Testis (tissue), 3 donors: Measurements from ENCODE around the gene KIF26A. TPM values are rescaled to one million over a fixed set of nuclear protein-coding genes. Genes with fewer than 3 reads are reported as not detected.

Source experiments
- DNase-seq: peaks from one replicate; pipeline ENCODE4 v3.0.0-alpha.2; 2019
- H3K27ac ChIP-seq, 2 donors: fragments of 200-600 bp; sonication (generic); one replicate each; pipeline ENCODE4 v1.5.1; 2019
- H3K27me3 ChIP-seq: fragments of 200-600 bp; sonication (generic); one replicate; pipeline ENCODE4 v1.5.1; 2019
- H3K36me3 ChIP-seq: fragments of 200-600 bp; sonication (generic); one replicate; pipeline ENCODE4 v1.5.1; 2017; ENCODE audit warnings: low read depth; ENCODE audit errors: missing control alignments
- H3K4me1 ChIP-seq: fragments of 200-600 bp; sonication (generic); one replicate; pipeline ENCODE4 v1.5.1; 2019
- H3K4me3 ChIP-seq, 2 donors: fragments of 200-600 bp; sonication (generic); one replicate each; pipeline ENCODE4 v1.5.1; 2017 to 2019
- H3K9me3 ChIP-seq: fragments of 200-600 bp; sonication (generic); one replicate; pipeline ENCODE4 v1.5.1; 2017
- POLR2A ChIP-seq: fragments of 450-650 bp; IDR thresholded peaks from one replicate; pipeline ENCODE4 v1.6.1; 2017; ENCODE audit warnings: antibody characterized with exemption, mild to moderate bottlenecking, moderate library complexity
- WGBS, 2 donors: methylation state at CpG; one replicate each; pipeline ENCODE4 v1.1.5; 2018; 5-methylcytosine and 5-hydroxymethylcytosine counted together
- intact Hi-C: fragments of 100-400 bp; cut with DNase I; formaldehyde crosslinking; loops from one replicate; pipeline ENCODE4 v1.15.1; 2023; ENCODE audit warnings: low total_unique reads
- polyA plus RNA-seq: library from polyadenylated mRNA; stranded (reverse); fragments of 350-450 nt; fragmentation: Illumina TruSeq; extraction: RNeasy Lipid Tissue Mini Kit (QIAGEN cat#74804); gene quantifications from one replicate; pipeline ENCODE4 v1.2.3, GENCODE V29; 2014; ENCODE audit warnings: low read depth, low replicate concordance; ENCODE audit not compliant: insufficient read depth
- total RNA-seq, 2 donors: library from RNA; depleted of rRNA; stranded (reverse); fragments of >200 nt; gene quantifications; one replicate each; pipeline ENCODE4 v1.2.3, GENCODE V29; 2016
- TF ChIP-seq, protein P1 (sequence below), 3 experiments: fragments of 450-650 bp in 2 of 3; fragments of 200-600 bp in 1 of 3; sonication (generic) in 1 of 3; IDR thresholded peaks; one replicate each; pipeline ENCODE4 v1.5.1; 2016 to 2019; ENCODE audit warnings: antibody characterized with exemption in 3 of 3, mild to moderate bottlenecking in 2 of 3, moderate library complexity in 1 of 3

Gene KIF26A
- total and polyA plus RNA-seq, 3 donors from 2014 or later, result 5.6 to 21.2 (median 18.3) TPM

GRCh38 chr14:104182857-104183425 lies 44.6 kb downstream of the KIF26A start:
- intact Hi-C loops, result no loop called here
- Histone ChIP-seq H3K4me1 (no peaks in the 10 kb centered on the region), H3K9me3 (no peaks in the 10 kb centered on the region), H3K4me3 (no peak overlapping the region), H3K27me3 (no peaks in the 10 kb centered on the region), H3K27ac (no peak overlapping the region), H3K36me3 (no peaks in the 10 kb centered on the region)
- 93 to 94% methylated on average over 14 to 16 of the region's 16 CpGs for WGBS, 2 donors
- DNase-seq, result no peak
- TF ChIP-seq, protein P1, sequence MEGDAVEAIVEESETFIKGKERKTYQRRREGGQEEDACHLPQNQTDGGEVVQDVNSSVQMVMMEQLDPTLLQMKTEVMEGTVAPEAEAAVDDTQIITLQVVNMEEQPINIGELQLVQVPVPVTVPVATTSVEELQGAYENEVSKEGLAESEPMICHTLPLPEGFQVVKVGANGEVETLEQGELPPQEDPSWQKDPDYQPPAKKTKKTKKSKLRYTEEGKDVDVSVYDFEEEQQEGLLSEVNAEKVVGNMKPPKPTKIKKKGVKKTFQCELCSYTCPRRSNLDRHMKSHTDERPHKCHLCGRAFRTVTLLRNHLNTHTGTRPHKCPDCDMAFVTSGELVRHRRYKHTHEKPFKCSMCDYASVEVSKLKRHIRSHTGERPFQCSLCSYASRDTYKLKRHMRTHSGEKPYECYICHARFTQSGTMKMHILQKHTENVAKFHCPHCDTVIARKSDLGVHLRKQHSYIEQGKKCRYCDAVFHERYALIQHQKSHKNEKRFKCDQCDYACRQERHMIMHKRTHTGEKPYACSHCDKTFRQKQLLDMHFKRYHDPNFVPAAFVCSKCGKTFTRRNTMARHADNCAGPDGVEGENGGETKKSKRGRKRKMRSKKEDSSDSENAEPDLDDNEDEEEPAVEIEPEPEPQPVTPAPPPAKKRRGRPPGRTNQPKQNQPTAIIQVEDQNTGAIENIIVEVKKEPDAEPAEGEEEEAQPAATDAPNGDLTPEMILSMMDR (IDR thresholded peaks at IDR 0.05), result no peak
- no peak for TF ChIP-seq POLR2A

DNA sequence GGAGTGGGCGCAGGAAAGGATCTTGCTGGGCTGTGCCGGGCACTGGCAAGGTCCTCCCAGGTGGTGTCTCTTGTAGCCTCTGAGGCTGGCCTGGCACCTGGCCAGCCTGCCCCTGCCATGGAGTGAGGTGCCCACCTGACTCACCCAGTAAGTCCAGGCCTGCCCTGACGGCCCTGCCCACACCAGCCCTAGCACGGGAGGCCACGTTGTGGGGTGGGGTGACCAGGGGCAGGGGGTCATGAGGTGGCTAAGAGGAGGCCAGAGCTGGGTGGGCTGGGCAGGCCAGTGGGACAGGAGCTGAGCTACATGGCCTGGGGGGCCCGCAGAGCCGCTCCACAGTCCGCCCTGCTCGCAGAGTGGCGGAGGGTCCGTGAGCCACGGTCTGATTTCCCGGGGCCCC lies 45.4 kb downstream of the KIF26A start:
- Histone ChIP-seq H3K4me3 (no peak overlapping the region), H3K36me3 (no peaks in the 10 kb centered on the region), H3K4me1 (no peaks in the 10 kb centered on the region), H3K9me3 (no peaks in the 10 kb centered on the region), H3K27me3 (no peaks in the 10 kb centered on the region), H3K27ac (no peak overlapping the region)
- DNase-seq, result no peak
- no peak for TF ChIP-seq POLR2A
- TF ChIP-seq, protein P1 (IDR thresholded peaks at IDR 0.05), result no peak
- WGBS, 2 donors, result 86 to 92% methylated on average over 11 to 12 of the region's 13 CpGs
- intact Hi-C loops, result no loop called here

GRCh38 chr14:104184506-104184905 lies 46.1 kb downstream of the KIF26A start:
- intact Hi-C loops, result no loop called here
- TF ChIP-seq POLR2A, result no peak
- TF ChIP-seq, protein P1 (IDR thresholded peaks at IDR 0.05), result no peak
- Histone ChIP-seq H3K4me1 (no peaks in the 10 kb centered on the region), H3K4me3 (no peak overlapping the region), H3K36me3 (no peaks in the 10 kb centered on the region), H3K9me3 (no peaks in the 10 kb centered on the region), H3K27me3 (no peaks in the 10 kb centered on the region), H3K27ac (no peak overlapping the region)
- no peak for DNase-seq
- 90 to 91% methylated on average over 4 to 12 of the region's 12 CpGs for WGBS, 2 donors

- Histone ChIP-seq H3K27ac (no peak overlapping the region), H3K4me3 (no peak overlapping the region), H3K4me1 (no peaks in the 10 kb centered on the region), H3K9me3 (no peaks in the 10 kb centered on the region), H3K36me3 (no peaks in the 10 kb centered on the region), H3K27me3 (no peaks in the 10 kb centered on the region)
- intact Hi-C loops, result no loop called here
- TF ChIP-seq POLR2A, result no peak
- TF ChIP-seq, protein P1 (IDR thresholded peaks at IDR 0.05), result no peak
- WGBS, 2 donors, result 78% methylated on average over 10 to 20 of the region's 20 CpGs
- DNase-seq, result no peak
These were observed 46.6 kb downstream of the KIF26A start for GRCh38 chr14:104184911-104185499.
